ENCODE results near the gene MBNL3. TPM values are rescaled to one million over a fixed set of nuclear protein-coding genes. Genes with fewer than 3 reads are reported as not detected.

The MBNL3 gene
- polyA plus RNA-seq, 4 donors: 31.2 to 53.9 (median 37.1) TPM

DNA sequence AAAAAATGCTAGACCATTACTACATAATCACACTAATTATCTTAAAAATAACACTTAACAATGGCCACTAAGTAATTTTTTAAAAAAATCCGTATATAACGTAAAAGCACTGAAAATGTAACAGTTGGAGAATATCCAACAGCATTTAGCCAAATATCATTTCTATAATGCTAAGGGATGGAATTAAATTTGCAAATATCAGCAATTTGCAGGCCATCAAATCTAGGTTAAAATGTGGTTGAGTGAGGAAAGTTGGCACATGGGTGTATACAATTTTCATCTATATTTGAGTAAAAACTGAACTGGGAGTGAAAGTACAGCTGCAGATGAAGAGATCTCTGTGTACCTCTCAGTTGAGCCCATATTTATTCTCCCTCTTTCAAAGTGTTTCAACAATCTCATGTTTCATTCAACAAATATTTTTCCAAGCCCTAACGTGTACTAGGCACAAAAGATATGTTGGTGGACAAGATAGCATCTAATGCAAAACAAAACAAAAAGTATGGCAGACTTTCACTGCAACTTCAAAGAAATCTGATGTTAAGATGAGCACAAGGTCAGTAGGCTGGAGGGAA is 63.0 kb downstream of the MBNL3 start:
- DNase-seq (ENCODE audit: low read depth in 4 of 4, low spot score in 3 of 4): no peak

DNA sequence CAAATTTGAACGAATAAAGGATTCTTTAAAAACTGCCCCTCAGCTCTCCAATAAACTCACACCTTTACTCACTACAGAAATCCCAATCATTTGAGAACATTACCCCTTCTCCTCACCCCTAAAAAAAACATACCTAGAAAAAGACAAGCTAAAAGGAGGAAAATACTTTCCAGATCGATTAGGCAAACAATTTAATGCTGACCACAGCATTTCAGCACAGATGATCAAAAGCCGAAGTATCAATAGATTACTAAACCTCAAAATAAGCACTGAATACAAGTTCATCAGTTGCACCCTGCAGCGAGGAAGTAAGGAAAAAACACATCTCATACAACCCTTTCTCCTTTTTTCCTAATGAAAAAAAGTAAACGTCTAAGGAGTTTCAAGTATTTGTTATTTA is 65.5 kb downstream of the MBNL3 start:
- no peak for DNase-seq (ENCODE audit: low read depth in 4 of 4, low spot score in 3 of 4)

DNA sequence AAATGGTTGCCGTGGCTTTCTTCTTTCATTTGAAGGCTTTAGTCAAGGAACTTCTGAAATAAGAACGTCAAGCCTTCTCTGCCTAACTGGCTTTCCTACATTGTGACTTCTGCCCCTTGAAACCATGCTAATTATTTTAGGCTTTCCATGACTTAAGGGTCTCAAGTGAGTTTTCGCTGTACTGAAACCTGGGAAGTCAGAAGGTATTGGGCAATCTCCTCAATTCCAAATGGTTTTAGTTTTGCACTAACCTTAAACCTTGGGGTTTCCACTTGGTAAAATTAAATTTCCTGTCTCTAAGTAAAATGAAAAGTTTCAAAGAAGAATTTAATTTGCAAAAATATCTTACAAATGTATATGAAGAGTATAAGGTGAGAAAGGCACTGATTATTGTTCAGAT is 73.8 kb downstream of the MBNL3 start:
- no peak for DNase-seq (ENCODE audit: low read depth in 4 of 4, low spot score in 3 of 4)

DNA sequence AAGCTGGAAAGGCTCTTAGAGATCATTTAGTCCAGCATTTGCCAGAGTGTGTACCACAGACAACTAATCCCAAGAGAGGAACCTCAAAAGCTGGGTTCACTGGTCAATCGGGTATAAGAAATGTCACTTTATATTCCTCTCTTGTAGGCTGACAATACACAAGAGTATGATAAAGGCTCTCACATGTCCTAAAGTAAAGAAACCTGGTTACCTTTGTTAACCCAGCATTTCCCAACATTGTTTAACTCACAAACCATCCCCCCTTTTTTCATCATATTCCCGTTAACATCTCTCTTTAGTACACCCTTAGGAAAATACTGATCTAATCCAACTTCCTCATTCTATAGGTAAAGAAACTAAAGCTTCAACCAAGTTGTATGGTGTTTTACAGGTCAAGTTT is 74.4 kb downstream of the MBNL3 start:
- DNase-seq (ENCODE audit: low read depth in 4 of 4, low spot score in 3 of 4): no peak

DNA sequence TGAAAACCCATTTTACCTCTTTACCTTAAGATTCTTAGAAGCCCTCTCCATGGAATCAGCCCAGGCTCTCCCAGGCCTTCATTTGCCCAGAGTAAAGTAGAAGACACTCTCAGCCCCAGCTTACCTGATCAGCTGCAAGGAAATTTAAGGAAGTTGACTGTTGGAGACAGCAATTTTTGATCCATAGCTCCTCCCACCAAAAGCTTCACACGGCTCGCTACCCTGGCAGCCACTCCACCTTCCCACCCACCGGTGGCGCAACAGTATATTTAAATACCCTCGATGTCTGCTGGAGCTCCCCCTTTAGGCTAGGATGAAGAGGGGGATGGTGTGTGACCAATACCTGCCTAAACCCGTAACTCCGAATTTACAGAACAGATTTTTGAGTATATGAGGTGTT is 75.4 kb downstream of the MBNL3 start:
- no peak for DNase-seq (ENCODE audit: low read depth in 4 of 4, low spot score in 3 of 4)

DNA sequence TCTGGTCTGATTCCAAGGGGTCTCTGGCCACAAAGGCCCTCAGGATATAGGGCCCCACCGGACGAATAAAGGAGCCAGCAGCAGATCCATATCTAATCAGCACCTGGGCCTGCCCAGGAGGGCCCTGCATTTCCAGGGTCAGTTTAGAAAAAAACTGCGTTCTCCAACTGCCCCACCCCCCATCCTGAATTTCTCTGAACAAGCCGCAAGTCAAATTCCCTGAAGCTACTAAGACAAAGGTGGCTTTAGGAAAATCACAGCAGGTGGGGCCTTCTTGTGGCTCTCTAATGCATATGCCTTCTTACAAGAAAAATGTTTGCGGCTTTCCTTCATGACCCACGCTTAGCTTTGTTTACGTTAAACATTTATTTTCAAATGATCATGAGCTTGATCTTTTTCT is 76.6 kb downstream of the MBNL3 start:
- no peak for DNase-seq (ENCODE audit: low read depth in 4 of 4, low spot score in 3 of 4)

DNA sequence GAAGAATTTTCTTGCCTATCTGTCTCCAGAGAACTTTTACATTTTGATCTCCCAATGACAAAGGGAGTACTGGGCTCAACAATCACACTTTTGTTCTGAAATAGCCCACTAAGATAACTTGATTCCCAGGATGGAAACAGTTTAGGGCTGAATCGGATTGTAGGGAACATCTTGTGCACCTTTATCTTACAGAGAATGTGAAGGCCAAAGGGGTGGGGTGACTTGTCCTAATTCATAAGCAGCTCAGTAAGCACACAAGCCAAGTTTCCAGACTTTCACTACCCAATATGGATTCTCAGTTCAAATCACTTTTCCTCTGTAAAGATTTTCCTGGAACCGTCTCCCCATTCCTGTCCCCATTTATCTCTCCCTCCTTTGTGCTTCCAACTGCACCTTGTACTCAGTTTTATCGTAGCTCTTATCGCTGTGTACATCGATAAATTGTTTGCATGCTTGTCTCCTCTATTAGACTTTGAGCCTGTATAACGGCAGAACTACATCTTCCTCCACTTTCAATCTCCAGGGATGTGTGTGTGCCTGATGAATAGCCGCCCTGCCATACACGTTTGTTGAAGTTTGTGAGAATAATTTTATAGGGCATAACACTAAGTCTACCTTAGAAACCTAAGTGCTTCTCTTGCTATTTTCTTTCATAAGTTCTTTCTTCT is 77.4 kb downstream of the MBNL3 start:
- DNase-seq (ENCODE audit: low read depth in 4 of 4, low spot score in 3 of 4): no peak

DNA sequence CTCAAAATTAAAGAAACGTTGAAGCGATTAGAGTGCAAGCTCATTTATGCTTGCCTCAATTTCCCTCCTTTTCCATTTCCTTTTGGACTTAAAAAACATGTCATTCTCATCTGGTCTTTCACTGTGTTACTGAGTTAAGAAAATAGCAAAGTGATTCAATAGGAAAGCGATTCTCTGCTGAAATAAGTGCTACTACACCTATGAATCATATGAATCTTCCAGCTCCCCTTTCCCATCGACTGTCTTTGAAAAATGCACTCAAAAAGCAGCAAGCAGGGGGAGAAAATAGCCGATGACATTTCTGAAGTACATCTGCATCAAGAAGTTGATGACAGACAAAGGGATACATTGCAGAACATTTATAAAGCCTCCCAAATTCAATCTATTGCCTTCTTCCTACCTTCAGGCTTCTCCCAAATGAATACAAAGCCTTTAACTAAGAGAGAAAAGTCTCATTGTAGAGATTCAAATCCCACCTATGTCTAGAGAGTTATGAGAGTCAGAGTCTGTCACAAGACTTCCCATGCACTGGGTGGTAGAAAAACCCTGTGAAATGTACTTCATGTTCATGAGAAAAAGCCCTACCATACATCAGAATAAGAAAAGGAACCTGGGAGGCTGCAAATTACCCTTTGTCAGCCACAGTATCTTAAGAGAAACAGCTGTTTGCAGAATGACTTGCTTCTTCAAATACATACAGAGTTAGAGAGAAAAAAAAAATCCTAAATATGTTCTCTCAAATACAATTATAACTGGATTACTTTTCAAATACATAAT is 78.9 kb downstream of the MBNL3 start:
- no peak for DNase-seq (ENCODE audit: low read depth in 4 of 4, low spot score in 3 of 4)

DNA sequence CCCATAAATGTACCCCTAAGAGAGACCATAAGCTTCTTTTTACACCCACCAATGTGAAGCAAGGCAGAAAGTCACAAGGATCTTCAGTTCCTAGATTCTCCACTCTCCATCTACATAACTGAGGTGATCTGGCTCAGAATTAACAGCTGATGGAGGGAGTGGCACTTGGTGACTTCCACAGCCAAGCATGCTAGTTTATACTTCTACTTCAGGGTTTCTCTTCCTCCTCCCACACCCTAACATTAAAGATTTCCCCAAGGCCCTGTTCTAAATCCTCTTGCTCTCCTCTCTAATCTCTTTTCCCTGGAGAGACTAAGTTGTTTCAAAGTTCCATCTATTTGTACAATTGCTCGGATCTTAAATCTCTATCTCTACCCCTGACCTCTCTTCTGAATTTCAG is 81.1 kb downstream of the MBNL3 start:
- no peak for DNase-seq (ENCODE audit: low read depth in 4 of 4, low spot score in 3 of 4)

DNA sequence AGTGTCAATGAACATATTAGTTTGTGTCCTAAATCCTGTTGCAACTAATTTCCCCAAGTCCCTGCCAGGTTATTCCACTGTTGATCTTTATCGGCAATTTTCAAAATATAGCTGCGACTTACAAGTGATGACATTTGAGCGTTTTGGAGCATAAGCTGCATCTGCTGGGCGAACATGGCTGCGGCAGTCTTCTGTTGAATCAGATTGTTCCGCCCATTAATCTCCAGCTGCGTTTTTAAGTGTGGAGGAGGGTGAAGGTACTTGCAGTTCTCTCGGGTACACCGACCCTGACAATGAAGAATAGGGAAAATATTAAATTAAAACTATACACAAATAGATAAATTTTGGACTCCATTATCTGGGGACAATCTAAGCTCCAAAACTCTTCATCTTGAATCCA is 82.7 kb downstream of the MBNL3 start:
- DNase-seq (ENCODE audit: low read depth in 4 of 4, low spot score in 3 of 4): no peak

DNA sequence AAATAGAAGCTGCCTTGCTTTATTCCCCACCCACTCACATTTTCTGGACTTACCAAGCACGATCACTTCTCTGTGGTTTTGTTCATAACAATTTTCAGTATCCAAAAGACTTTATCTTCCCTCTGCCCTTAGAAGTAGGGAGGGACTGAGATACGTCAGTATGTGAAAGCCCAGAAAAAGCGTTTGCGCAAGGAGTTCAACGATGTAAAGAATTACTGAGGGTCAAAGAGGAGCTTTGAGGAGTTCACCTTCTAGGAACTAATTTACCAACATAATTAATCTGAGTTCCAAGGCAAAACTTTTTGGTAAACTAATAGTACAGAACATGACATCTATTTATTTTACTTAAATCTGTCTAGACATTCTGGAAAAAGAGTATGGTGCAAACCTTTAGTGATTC is 84.6 kb downstream of the MBNL3 start:
- no peak for DNase-seq (ENCODE audit: low read depth in 4 of 4, low spot score in 3 of 4)

DNA sequence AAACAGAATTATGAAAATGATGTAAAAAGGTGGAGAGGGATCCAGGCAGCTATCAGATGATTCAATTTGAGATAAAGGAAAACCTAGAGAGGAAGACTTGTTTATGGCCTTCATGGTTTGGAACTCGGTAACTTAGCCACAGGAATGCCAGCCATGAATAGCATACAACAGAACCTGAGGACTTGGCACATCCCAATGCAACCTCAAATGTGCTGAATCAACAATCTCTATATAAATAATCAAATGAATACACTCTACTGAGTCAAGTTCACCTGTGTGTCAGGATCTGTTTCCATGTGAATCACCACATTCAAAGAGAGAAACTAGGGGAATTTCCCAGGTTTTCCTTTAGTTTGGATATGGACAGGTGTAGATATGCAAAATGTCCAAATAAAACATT is 86.9 kb downstream of the MBNL3 start:
- DNase-seq (ENCODE audit: low read depth in 4 of 4, low spot score in 3 of 4): no peak

DNA sequence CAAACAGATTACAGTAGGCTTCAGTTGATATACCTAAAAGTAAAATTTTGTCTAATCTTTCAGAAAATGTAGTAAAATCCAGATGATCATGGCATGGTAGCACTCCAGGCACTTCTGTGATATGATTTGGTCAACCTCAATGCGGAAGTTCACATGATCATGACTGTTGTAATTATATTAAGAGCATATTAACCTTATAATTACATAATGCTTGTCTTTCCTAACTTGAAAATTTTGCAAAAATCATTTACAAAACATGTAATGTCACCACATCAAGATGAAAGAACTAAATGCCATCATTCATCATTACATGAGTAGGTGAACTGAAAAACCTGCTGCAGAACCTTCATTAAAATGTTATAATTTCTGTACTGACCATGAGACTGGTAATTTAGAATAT is 88.1 kb downstream of the MBNL3 start:
- no peak for DNase-seq (ENCODE audit: low read depth in 4 of 4, low spot score in 3 of 4)

DNA sequence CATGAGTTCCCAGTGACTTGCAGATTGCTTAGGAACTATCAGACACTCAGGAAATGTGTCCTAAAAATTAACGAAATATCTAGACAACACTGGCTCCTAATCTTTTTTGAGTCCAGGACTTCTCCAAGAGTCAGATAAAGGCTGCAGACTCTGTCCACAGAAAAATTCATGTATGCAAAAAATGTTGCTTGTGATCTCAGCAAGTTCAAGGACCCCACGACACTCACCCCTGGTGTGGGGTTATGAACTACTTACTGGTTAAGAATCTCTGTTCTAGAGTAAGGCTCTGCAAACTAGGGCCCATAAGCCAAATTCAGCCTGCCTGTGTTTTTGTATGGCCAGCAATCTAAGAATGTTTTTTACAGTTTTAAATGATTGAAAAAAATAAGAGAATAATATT is 93.2 kb downstream of the MBNL3 start:
- no peak for DNase-seq (ENCODE audit: low read depth in 4 of 4, low spot score in 3 of 4)

DNA sequence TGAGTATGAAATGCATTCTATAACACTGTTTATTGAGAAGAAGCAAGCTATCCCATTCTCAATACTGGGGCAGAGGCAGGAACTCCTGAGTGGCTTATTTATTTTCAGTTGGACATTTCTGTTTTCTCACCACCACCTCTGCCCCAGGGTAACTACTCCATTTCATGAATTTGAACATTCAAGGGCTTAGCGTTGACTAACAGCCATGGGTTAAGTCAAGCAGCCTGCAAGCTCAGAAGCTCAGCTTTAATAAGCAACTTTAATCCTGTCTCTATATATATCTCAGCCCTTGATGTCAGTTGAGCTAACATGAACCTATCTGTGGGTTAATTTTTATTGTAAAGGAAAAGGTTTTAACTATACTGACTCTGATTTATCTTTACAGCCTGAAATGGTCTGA is 93.8 kb downstream of the MBNL3 start:
- no peak for DNase-seq (ENCODE audit: low read depth in 4 of 4, low spot score in 3 of 4)

DNA sequence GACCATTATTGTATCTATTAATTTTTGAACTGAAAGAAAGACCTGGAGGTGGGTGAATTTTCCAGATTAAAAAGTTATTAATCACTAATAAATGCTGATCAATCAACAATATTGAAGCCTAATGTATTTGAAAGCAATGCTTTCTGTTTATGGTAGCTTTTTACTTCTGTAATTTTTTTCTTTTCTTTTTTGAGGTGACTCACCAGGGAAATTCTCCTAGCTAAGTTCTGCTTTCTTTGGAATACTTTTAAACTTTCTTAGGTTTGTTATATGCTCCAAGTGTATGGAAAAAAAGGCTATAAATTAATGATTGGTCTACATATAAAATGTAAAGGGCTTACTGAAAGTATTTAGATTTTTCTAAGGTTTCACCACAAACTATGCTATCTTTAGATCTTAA is 94.2 kb downstream of the MBNL3 start:
- DNase-seq (ENCODE audit: low read depth in 4 of 4, low spot score in 3 of 4): no peak

DNA sequence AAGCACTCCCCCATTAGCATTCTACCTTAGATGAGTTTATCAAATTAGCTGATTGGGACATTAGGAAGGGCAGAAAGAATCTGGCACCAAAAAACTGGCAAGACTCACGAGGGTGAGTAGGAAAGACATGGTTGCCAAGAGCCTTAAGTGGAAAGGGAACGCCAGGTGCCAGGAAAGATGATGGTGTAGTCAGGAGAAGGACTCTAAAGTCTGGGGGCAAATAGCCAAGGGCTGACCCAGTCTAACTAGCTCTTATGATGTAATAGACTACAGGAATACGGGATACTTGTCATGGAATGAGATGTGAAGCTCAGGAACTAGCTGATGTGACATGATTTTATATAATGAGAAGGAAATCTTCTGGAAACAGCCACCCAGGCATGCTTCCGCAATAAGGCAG is 94.8 kb downstream of the MBNL3 start:
- DNase-seq (ENCODE audit: low read depth in 4 of 4, low spot score in 3 of 4): no peak

DNA sequence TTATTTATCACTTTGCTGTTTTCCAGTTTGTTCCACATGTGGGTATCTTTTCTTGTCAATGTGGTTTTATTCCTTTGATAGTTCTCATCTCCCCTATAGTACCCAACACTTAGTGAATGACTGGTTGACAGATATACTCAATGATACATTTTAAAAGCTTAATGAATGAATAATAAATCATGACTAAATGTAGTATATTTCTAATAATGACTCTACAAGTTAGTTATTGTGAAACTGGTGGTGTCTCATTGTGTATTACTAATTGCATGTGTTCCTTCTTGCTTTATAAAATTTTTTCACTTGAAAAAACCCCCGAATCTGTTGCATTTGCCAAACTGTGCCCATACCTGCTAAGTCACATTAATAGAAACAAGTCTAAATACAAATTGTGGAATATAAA is 95.4 kb downstream of the MBNL3 start:
- DNase-seq (ENCODE audit: low read depth in 4 of 4, low spot score in 3 of 4): no peak

DNA sequence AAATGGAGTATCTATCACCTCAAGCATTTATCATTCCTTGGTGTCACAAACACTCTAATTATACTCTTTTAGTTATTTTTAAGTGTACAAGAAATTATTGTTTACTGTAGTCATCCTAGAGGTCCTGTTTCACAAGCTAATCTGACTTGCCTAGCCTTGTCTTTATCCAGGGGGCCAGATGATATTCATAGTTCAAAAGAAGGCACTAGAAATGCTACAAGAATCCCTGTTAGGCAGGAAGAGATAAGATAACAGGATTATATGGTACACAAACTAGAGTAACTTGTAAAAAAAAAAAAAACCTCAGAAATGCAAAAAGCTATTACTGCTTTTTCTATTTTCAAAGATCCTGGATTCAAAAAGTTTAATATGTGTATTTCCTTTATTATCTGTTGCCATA is 95.8 kb downstream of the MBNL3 start:
- no peak for DNase-seq (ENCODE audit: low read depth in 4 of 4, low spot score in 3 of 4)

DNA sequence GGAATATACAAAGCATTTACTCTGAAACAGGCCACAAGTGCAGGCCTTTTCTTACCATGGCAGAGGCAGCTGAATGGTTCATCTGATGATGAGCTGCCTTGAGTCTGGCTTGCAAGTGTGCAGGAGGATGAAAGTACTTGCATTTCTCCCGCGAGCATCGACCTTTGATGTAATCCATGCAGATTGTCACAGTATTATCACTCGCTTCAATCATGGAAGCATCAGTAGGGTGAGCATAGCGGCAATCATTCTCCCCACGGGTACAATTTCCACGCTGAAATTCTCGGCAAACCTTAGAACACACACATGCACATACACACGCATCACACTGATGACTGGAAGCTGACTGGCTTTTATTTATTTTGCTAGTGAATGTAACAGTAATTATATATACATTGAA is 98.0 kb downstream of the MBNL3 start:
- DNase-seq (ENCODE audit: low read depth in 4 of 4, low spot score in 3 of 4): no peak

DNA sequence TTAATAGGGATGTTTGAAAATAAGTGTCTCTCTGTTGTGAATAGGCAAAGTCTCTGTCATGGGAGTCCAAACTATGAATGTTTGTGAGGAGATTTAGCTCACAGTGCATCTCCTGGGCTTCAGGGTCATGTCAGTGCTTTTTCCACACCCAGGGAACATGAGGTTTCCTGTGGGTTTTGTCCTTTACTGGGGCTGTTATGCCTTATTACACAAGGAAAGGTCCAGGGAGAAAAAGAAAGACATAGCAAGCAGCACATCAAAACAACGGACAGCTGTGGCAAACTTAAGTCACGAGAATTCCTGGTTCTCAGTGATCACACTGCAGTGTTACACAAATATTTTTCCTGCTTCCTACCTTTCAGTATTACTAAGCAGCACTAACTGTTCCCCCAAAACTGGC is 99.4 kb downstream of the MBNL3 start:
- no peak for DNase-seq (ENCODE audit: low read depth in 4 of 4, low spot score in 3 of 4)

DNA sequence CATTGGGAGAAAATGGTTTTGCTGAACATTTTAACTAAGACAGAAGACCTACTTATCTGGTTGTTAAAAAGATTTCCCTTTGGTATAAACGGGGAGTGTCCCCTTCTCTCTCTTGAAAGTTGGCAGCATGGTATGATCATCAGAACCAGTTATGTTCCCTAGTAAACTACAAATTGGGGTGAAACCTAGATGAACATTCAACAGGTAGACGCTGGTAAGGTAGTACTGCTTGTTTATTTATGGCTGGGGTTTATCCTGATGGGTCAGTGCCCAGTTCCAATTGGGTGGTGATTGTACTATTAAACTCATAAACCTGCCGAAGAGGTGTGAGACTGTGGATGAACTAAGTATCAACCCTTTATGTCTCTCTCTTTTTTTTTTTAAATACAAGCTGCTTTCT is 100.5 kb downstream of the MBNL3 start:
- no peak for DNase-seq (ENCODE audit: low read depth in 4 of 4, low spot score in 3 of 4)
